Activated B cell treated with CpG ODN at 0.5 μM for 24 hours (primary cell): ENCODE data around the gene SNAPC3. TPM values are rescaled to one million over a fixed set of nuclear protein-coding genes. Genes with fewer than 3 reads are reported as not detected.

Experiments
- ATAC-seq: fragments of 200-7000 bp; cut with Tn5 transposase; one replicate; pipeline ENCODE4 v1.10.0; 2021; ENCODE audit warnings: low read depth, mild to moderate bottlenecking, moderate library complexity
- CTCF ChIA-PET: fragments of 350-600 bp; sonication (Branson Sonifier 250); formaldehyde crosslinking; loops from one replicate; lab custom pipeline; 2021; ENCODE audit warnings: antibody characterized with exemption; lab: Charles Lee
- POLR2A ChIA-PET: fragments of 350-600 bp; sonication (Branson Sonifier 250); formaldehyde crosslinking; loops from one replicate; lab custom pipeline; 2021; ENCODE audit warnings: antibody characterized with exemption; lab: Charles Lee
- DNase-seq: peaks from one replicate; pipeline ENCODE4 v3.0.0; 2022
- H3K27ac Mint-ChIP-seq: one replicate; pipeline ENCODE4 v1.8.0; 2020; ENCODE audit warnings: mixed read lengths
- H3K27me3 Mint-ChIP-seq: one replicate; pipeline ENCODE4 v1.8.0; 2021; ENCODE audit warnings: mixed read lengths
- H3K36me3 Mint-ChIP-seq: one replicate; pipeline ENCODE4 v1.8.0; 2021; ENCODE audit warnings: low read depth, mixed read lengths
- H3K4me1 Mint-ChIP-seq: one replicate; pipeline ENCODE4 v1.8.0; 2021; ENCODE audit warnings: mixed read lengths
- H3K4me3 Mint-ChIP-seq: one replicate; pipeline ENCODE4 v1.8.0; 2020; ENCODE audit warnings: mild to moderate bottlenecking, mixed read lengths
- H3K9me3 Mint-ChIP-seq: one replicate; pipeline ENCODE4 v1.8.0; 2020; ENCODE audit warnings: mixed read lengths
- intact Hi-C: fragments of 100-400 bp; cut with micrococcal nuclease; formaldehyde crosslinking; loops from one replicate; pipeline ENCODE4 v1.15.1; 2024
- total RNA-seq: library from RNA; stranded (reverse); gene quantifications from 2 replicates; pipeline ENCODE4 v1.2.3, GENCODE V29; 2022
- TF ChIP-seq, protein P1 (sequence below): fragments of 200-600 bp; IDR thresholded peaks from one replicate; pipeline ENCODE4 v1.8.0; 2022; ENCODE audit warnings: antibody characterized with exemption, mild to moderate bottlenecking

SNAPC3 gene
- total RNA-seq, 1 donor from 2014 or later, result 36.4 TPM

DNA sequence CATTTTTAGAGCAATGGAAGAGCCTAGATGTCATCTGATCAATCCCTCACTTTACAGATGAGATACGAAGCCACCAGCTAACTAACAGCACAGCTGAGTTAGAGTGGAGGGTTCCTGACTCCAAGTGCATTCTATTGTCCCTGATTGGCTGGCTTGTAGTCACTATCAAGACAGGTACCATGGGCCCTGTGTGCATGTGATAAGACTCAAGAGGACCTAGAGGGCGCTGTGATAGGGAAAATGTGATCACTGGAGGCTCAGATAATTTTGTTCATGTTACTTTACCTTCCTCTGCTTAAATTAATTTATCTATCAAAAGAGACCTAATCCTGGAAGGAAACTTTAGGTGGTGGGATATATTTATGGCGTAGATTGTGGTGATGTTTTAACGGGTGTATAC, 19.5 kb upstream of the SNAPC3 start:
- POLR2A ChIA-PET, result no interaction called here
- H3K36me3 Mint-ChIP-seq, result no peaks in the 10 kb centered on the region
- no peak for ATAC-seq
- no peak for DNase-seq
- peaks cover 2% of the 10 kb centered on the region for H3K9me3 Mint-ChIP-seq
- intact Hi-C loops, result no loop called here
- H3K4me1 Mint-ChIP-seq, result no peaks in the 10 kb centered on the region
- TF ChIP-seq, protein P1, sequence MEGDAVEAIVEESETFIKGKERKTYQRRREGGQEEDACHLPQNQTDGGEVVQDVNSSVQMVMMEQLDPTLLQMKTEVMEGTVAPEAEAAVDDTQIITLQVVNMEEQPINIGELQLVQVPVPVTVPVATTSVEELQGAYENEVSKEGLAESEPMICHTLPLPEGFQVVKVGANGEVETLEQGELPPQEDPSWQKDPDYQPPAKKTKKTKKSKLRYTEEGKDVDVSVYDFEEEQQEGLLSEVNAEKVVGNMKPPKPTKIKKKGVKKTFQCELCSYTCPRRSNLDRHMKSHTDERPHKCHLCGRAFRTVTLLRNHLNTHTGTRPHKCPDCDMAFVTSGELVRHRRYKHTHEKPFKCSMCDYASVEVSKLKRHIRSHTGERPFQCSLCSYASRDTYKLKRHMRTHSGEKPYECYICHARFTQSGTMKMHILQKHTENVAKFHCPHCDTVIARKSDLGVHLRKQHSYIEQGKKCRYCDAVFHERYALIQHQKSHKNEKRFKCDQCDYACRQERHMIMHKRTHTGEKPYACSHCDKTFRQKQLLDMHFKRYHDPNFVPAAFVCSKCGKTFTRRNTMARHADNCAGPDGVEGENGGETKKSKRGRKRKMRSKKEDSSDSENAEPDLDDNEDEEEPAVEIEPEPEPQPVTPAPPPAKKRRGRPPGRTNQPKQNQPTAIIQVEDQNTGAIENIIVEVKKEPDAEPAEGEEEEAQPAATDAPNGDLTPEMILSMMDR, result no peak
- CTCF ChIA-PET, result no interaction called here
- no peak overlapping the region for H3K4me3 Mint-ChIP-seq
- H3K27me3 Mint-ChIP-seq, result no peaks in the 10 kb centered on the region
- no peak overlapping the region for H3K27ac Mint-ChIP-seq

GRCh38 chr9:15404171-15404570, 18.5 kb upstream of the SNAPC3 start:
- Mint-ChIP-seq H3K36me3 (no peaks in the 10 kb centered on the region), H3K9me3 (peaks cover 2% of the 10 kb centered on the region), H3K4me1 (no peaks in the 10 kb centered on the region), H3K27me3 (no peaks in the 10 kb centered on the region), H3K27ac (no peak overlapping the region), H3K4me3 (no peak overlapping the region)
- intact Hi-C loops, result no loop called here
- CTCF ChIA-PET, result no interaction called here
- no peak for DNase-seq
- TF ChIP-seq, protein P1, result no peak
- ATAC-seq, result no peak
- POLR2A ChIA-PET, result no interaction called here

DNA sequence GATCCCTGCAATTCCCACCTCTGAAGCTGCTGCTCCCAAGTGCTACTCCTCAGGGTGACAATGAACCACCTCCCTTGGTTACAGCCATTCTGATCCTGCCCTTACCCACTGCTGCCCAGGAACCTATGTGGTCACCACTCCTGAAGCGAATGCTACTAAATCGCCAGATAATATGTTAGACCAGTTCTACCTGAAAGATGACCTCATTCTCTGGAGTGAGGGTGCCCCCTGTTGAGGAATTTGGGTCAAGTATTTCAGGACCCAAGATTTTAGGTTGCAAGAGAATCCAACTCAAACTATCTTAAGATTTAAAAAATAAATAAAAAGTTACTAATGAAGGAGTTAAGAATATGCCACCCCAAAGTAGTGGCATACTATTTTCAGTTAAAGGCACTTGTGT, 5.8 kb upstream of the SNAPC3 start:
- Mint-ChIP-seq H3K9me3 (no peaks in the 10 kb centered on the region), H3K36me3 (no peaks in the 10 kb centered on the region), H3K27me3 (peaks cover 9% of the 10 kb centered on the region), H3K4me1 (no peaks in the 10 kb centered on the region), H3K4me3 (no peak overlapping the region), H3K27ac (no peak overlapping the region)
- DNase-seq (no peak), ATAC-seq (peak; percentile 40)
- TF ChIP-seq, protein P1, result no peak
- CTCF ChIA-PET, result interaction anchor here (0.7 to 1.9 kb wide), 4 partner anchors 137 to 206 kb away, joined by 3 to 11 read pairs (median 7); no protein-coding TSS in a partner anchor
- POLR2A ChIA-PET, result no interaction called here
- intact Hi-C loops, result loop anchor here (1.0 kb wide), 2 partner anchors 139 to 206 kb away; no protein-coding TSS in a partner anchor

DNA sequence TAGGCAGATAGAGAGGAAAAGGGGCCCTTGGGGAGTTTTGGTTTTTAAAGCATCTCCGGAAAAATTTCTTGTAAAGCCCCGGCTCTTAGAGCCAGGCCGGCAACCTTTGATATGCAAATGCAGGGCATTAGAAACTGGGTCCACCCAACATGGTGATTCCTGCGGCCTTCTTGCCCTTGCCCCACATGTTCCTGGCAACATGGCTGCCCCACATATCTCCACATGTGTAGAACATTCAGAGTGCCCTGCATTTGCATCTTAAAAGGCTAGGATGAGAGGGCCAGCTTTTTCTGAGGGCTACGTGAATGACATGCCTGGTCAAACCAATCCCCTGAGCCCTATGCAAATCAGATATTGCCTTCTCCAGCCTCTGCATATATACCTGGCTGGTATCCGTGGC, 5.0 kb upstream of the SNAPC3 start:
- CTCF ChIA-PET, result no interaction called here
- intact Hi-C loops, result loop anchor here (1.0 kb wide), 2 partner anchors 139 to 206 kb away; no protein-coding TSS in a partner anchor
- Mint-ChIP-seq H3K9me3 (no peaks in the 10 kb centered on the region), H3K27me3 (peaks cover 5% of the 10 kb centered on the region), H3K4me3 (no peak overlapping the region), H3K4me1 (peaks cover 3% of the 10 kb centered on the region), H3K36me3 (peaks cover under 1% of the 10 kb centered on the region), H3K27ac (no peak overlapping the region)
- POLR2A ChIA-PET, result no interaction called here
- TF ChIP-seq, protein P1, result no peak
- ATAC-seq (no peak), DNase-seq (no peak)

DNA sequence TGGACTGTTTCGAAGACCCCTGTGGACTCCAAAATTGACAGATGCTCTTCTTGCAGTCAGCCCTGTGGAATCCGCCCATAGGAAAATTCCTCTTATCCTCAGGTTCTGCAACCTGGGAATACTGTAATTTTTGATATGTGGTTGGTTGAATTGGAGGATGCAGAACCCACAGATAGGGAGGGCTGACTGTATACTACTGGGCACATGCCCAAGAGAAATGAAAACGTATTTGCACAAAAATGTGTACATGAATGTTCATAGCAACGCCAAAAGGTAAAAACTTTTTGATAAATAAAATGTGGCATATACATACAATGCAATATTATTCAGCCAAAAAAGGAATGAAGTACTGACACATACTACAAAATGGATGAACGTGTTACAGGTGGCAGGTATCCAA, 1.9 kb upstream of the SNAPC3 start:
- DNase-seq (no peak), ATAC-seq (no peak)
- H3K36me3 Mint-ChIP-seq, result peaks cover 21% of the 10 kb centered on the region
- peaks cover 25% of the 10 kb centered on the region for H3K4me1 Mint-ChIP-seq
- ChIA-PET CTCF (no interaction called here), POLR2A (no interaction called here)
- H3K27me3 Mint-ChIP-seq, result no peaks in the 10 kb centered on the region
- no peak overlapping the region for H3K4me3 Mint-ChIP-seq
- H3K9me3 Mint-ChIP-seq, result no peaks in the 10 kb centered on the region
- intact Hi-C loops, result loop anchor here (5.0 to 10.0 kb wide), 5 partner anchors 47 to 726 kb away; partner anchors contain the start of gene ZDHHC21
- TF ChIP-seq, protein P1, result no peak
- H3K27ac Mint-ChIP-seq, result no peak overlapping the region
